Activated naive CD8-positive, alpha-beta T cell treated with anti-CD3 and anti-CD28 coated beads for 36 hours (primary cell): ENCODE data around the gene PACS1. TPM values are rescaled to one million over a fixed set of nuclear protein-coding genes. Genes with fewer than 3 reads are reported as not detected.

Experiments
- DNase-seq: peaks from one replicate; pipeline ENCODE4 v3.0.0; 2021
- H3K27ac Mint-ChIP-seq: one replicate; pipeline ENCODE4 v1.8.0; 2022; ENCODE audit warnings: mild to moderate bottlenecking, moderate library complexity, mixed read lengths
- H3K27me3 Mint-ChIP-seq: one replicate; pipeline ENCODE4 v1.8.0; 2022; ENCODE audit warnings: mild to moderate bottlenecking, mixed read lengths
- H3K36me3 Mint-ChIP-seq: one replicate; pipeline ENCODE4 v1.8.0; 2021; ENCODE audit warnings: mild to moderate bottlenecking, mixed read lengths
- H3K4me1 Mint-ChIP-seq: one replicate; pipeline ENCODE4 v1.8.0; 2021; ENCODE audit warnings: mixed read lengths
- H3K4me3 Mint-ChIP-seq: one replicate; pipeline ENCODE4 v1.8.0; 2022; ENCODE audit warnings: mild to moderate bottlenecking, moderate library complexity, mixed read lengths
- H3K9me3 Mint-ChIP-seq: one replicate; pipeline ENCODE4 v1.8.0; 2022; ENCODE audit warnings: mixed read lengths
- total RNA-seq, 2 experiments: library from RNA; stranded (reverse); gene quantifications; one replicate each; pipeline ENCODE4 v1.2.3, GENCODE V29; 2021

The PACS1 gene
- total RNA-seq, 2 experiments from 2014 or later, result 58.4 to 61.4 TPM

- DNase-seq, result peak; percentile 31
- peaks cover 30% of the 10 kb centered on the region for H3K4me1 Mint-ChIP-seq
- H3K36me3 Mint-ChIP-seq, result peaks cover 8% of the 10 kb centered on the region
- H3K9me3 Mint-ChIP-seq, result no peaks in the 10 kb centered on the region
- H3K4me3 Mint-ChIP-seq, result no peak overlapping the region
- H3K27ac Mint-ChIP-seq, result no peak overlapping the region
- peaks cover 10% of the 10 kb centered on the region for H3K27me3 Mint-ChIP-seq
Observed at GRCh38 chr11:66281776-66282467, 211.8 kb downstream of the PACS1 start.

- peak; percentile 100 for DNase-seq
- H3K4me1 Mint-ChIP-seq, result peaks cover 32% of the 10 kb centered on the region
- peaks cover 10% of the 10 kb centered on the region for H3K27me3 Mint-ChIP-seq
- H3K4me3 Mint-ChIP-seq, result no peak overlapping the region
- no peaks in the 10 kb centered on the region for H3K9me3 Mint-ChIP-seq
- H3K27ac Mint-ChIP-seq, result no peak overlapping the region
- peaks cover 8% of the 10 kb centered on the region for H3K36me3 Mint-ChIP-seq
Observed at GRCh38 chr11:66282468-66283455, 212.7 kb downstream of the PACS1 start.

- Mint-ChIP-seq H3K9me3 (no peaks in the 10 kb centered on the region), H3K27ac (no peak overlapping the region), H3K27me3 (peaks cover 10% of the 10 kb centered on the region), H3K4me3 (no peak overlapping the region), H3K36me3 (peaks cover 8% of the 10 kb centered on the region), H3K4me1 (peaks cover 32% of the 10 kb centered on the region)
- no peak for DNase-seq
Observed at GRCh38 chr11:66283461-66284105, 213.5 kb downstream of the PACS1 start.

GRCh38 chr11:66284526-66285078 is 214.5 kb downstream of the PACS1 start:
- Mint-ChIP-seq H3K27me3 (peaks cover 2% of the 10 kb centered on the region), H3K4me3 (no peak overlapping the region), H3K4me1 (peaks cover 26% of the 10 kb centered on the region), H3K9me3 (no peaks in the 10 kb centered on the region), H3K36me3 (peaks cover 8% of the 10 kb centered on the region), H3K27ac (no peak overlapping the region)
- DNase-seq, result no peak

- Mint-ChIP-seq H3K27ac (no peak overlapping the region), H3K9me3 (no peaks in the 10 kb centered on the region), H3K4me3 (no peak overlapping the region), H3K4me1 (peaks cover 34% of the 10 kb centered on the region), H3K27me3 (no peaks in the 10 kb centered on the region), H3K36me3 (peaks cover 8% of the 10 kb centered on the region)
- no peak for DNase-seq
Observed at GRCh38 chr11:66285250-66285947, 215.3 kb downstream of the PACS1 start.

GRCh38 chr11:66286699-66287098 is 216.6 kb downstream of the PACS1 start:
- H3K27ac Mint-ChIP-seq, result no peak overlapping the region
- peak overlapping the region; percentile 20 for H3K4me3 Mint-ChIP-seq

GRCh38 chr11:66287211-66287888 is 217.3 kb downstream of the PACS1 start:
- DNase-seq, result no peak
- Mint-ChIP-seq H3K9me3 (no peaks in the 10 kb centered on the region), H3K27ac (no peak overlapping the region), H3K27me3 (peaks cover 9% of the 10 kb centered on the region), H3K4me3 (peak overlapping the region; percentile 90), H3K36me3 (peaks cover 8% of the 10 kb centered on the region), H3K4me1 (peaks cover 29% of the 10 kb centered on the region)

More at GRCh38 chr11:66286699-66287098, 216.6 kb downstream of the PACS1 start:
- H3K4me1 Mint-ChIP-seq, result peaks cover 34% of the 10 kb centered on the region
- DNase-seq, result no peak
- H3K36me3 Mint-ChIP-seq, result peaks cover 8% of the 10 kb centered on the region
- peaks cover 9% of the 10 kb centered on the region for H3K27me3 Mint-ChIP-seq
- no peaks in the 10 kb centered on the region for H3K9me3 Mint-ChIP-seq

GRCh38 chr11:66287889-66288670 is 218.0 kb downstream of the PACS1 start:
- H3K4me3 Mint-ChIP-seq, result peak overlapping the region; percentile 90
- H3K27ac Mint-ChIP-seq, result peak overlapping the region; percentile 79
- H3K27me3 Mint-ChIP-seq, result peaks cover 16% of the 10 kb centered on the region
- DNase-seq, result no peak
- peaks cover 28% of the 10 kb centered on the region for H3K4me1 Mint-ChIP-seq
- H3K9me3 Mint-ChIP-seq, result no peaks in the 10 kb centered on the region
- peaks cover 8% of the 10 kb centered on the region for H3K36me3 Mint-ChIP-seq

- Mint-ChIP-seq H3K4me3 (peak within 1 kb of the TSS; percentile 90), H3K27ac (peak within 1 kb of the TSS; percentile 86), H3K9me3 (no peaks in the 10 kb centered on the region), H3K27me3 (peaks cover 22% of the 10 kb centered on the region), H3K36me3 (peaks cover 8% of the 10 kb centered on the region), H3K4me1 (peaks cover 25% of the 10 kb centered on the region)
- peak; percentile 99 for DNase-seq
Observed at GRCh38 chr11:66288671-66289547, 218.8 kb downstream of the PACS1 start, which contains the start of gene YIF1A. TSS of gene YIF1A (minus strand) at chr11:66289143. CDS start at chr11:66288985, 158 bp downstream.

GRCh38 chr11:66289548-66290329 is 219.7 kb downstream of the PACS1 start:
- Mint-ChIP-seq H3K4me3 (peak overlapping the region; percentile 90), H3K9me3 (no peaks in the 10 kb centered on the region), H3K36me3 (peaks cover 4% of the 10 kb centered on the region), H3K4me1 (peaks cover 25% of the 10 kb centered on the region), H3K27ac (peak overlapping the region; percentile 86), H3K27me3 (peaks cover 25% of the 10 kb centered on the region)
- DNase-seq, result peak; percentile 86

- peaks cover under 1% of the 10 kb centered on the region for H3K36me3 Mint-ChIP-seq
- peaks cover 25% of the 10 kb centered on the region for H3K27me3 Mint-ChIP-seq
- peaks cover 25% of the 10 kb centered on the region for H3K4me1 Mint-ChIP-seq
- H3K27ac Mint-ChIP-seq, result no peak overlapping the region
- no peaks in the 10 kb centered on the region for H3K9me3 Mint-ChIP-seq
- DNase-seq, result no peak
- H3K4me3 Mint-ChIP-seq, result peak overlapping the region; percentile 90
Observed at GRCh38 chr11:66290330-66290621, 220.2 kb downstream of the PACS1 start.

- H3K4me3 Mint-ChIP-seq, result no peak overlapping the region
- peaks cover 25% of the 10 kb centered on the region for H3K4me1 Mint-ChIP-seq
- no peak for DNase-seq
- H3K36me3 Mint-ChIP-seq, result no peaks in the 10 kb centered on the region
- H3K9me3 Mint-ChIP-seq, result no peaks in the 10 kb centered on the region
- peaks cover 25% of the 10 kb centered on the region for H3K27me3 Mint-ChIP-seq
- no peak overlapping the region for H3K27ac Mint-ChIP-seq
Observed at GRCh38 chr11:66291303-66291705, 221.2 kb downstream of the PACS1 start.
